Measurements from ENCODE around the gene ANAPC15. TPM values are rescaled to one million over a fixed set of nuclear protein-coding genes. Genes with fewer than 3 reads are reported as not detected.

The ANAPC15 gene
- polyA plus RNA-seq, 1 of the 3 experiments (the other 2 are of a cell fraction) = 92.3 TPM

GRCh38 chr11:72084965-72085364, 27.5 kb downstream of the ANAPC15 start (continued):
- TF ChIP-seq, protein P1, sequence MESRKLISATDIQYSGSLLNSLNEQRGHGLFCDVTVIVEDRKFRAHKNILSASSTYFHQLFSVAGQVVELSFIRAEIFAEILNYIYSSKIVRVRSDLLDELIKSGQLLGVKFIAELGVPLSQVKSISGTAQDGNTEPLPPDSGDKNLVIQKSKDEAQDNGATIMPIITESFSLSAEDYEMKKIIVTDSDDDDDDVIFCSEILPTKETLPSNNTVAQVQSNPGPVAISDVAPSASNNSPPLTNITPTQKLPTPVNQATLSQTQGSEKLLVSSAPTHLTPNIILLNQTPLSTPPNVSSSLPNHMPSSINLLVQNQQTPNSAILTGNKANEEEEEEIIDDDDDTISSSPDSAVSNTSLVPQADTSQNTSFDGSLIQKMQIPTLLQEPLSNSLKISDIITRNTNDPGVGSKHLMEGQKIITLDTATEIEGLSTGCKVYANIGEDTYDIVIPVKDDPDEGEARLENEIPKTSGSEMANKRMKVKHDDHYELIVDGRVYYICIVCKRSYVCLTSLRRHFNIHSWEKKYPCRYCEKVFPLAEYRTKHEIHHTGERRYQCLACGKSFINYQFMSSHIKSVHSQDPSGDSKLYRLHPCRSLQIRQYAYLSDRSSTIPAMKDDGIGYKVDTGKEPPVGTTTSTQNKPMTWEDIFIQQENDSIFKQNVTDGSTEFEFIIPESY (IDR thresholded peaks at IDR 0.05; ENCODE audit: borderline replicate concordance, low read depth) = no peak
- TF ChIP-seq SMC3 (IDR thresholded peaks at IDR 0.05; ENCODE audit: low read depth, low read length) (no peak), RFX5 (IDR thresholded peaks at IDR 0.05; ENCODE audit: low read length) (no peak), TEAD4 (IDR thresholded peaks at IDR 0.05; ENCODE audit: borderline replicate concordance, insufficient read depth) (no peak), SIN3A (IDR thresholded peaks at IDR 0.05; ENCODE audit: borderline replicate concordance, low read depth, low read length) (0 out of 2 replicates have a peak, but pooled peaks have one; percentile 15), RXRA (IDR thresholded peaks at IDR 0.05; ENCODE audit: borderline replicate concordance, low read depth) (no peak), FOXJ3 (CRISPR knock-in tag; IDR thresholded peaks at IDR 0.05) (no peak), EZH2phosphoT487 (IDR thresholded peaks at IDR 0.05; ENCODE audit: borderline replicate concordance, low read depth) (no peak), NRF1 (IDR thresholded peaks at IDR 0.05; ENCODE audit: low read depth, low read length) (no peak), RAD21 (IDR thresholded peaks at IDR 0.05; ENCODE audit: low read length) (no peak)
- TF ChIP-seq, protein P2, sequence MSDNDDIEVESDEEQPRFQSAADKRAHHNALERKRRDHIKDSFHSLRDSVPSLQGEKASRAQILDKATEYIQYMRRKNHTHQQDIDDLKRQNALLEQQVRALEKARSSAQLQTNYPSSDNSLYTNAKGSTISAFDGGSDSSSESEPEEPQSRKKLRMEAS (IDR thresholded peaks at IDR 0.05; ENCODE audit: low read depth) = no peak

GRCh38 chr11:72084076-72084475, 28.4 kb downstream of the ANAPC15 start:
- H3F3A ChIP-seq (replicated peaks; ENCODE audit: insufficient read depth) = peaks cover 3% of the 10 kb centered on the region
- no peak overlapping the region for H3K4me3 ChIP-seq (ENCODE audit: low read depth in 2 of 2, low read length in 1 of 2)
- H3K4me2 ChIP-seq = no peak overlapping the region
- no peak overlapping the region for H2AFZ ChIP-seq (ENCODE audit: low read depth)
- WGBS (ENCODE audit: low lambda C conversion rate) = 75% methylated on average over 4 of the region's 4 CpGs
- POLR2A ChIA-PET = interaction anchor here (0.6 to 1.6 kb wide), 3 partner anchors 36 to 160 kb away, joined by 4 to 5 read pairs (median 4); partner anchors contain the start of gene PHOX2A
- DNase-seq = no peak
- no peaks in the 10 kb centered on the region for H4K20me1 ChIP-seq (ENCODE audit: insufficient read depth)
- no peaks in the 10 kb centered on the region for H3K9me2 ChIP-seq
- H3K79me2 ChIP-seq (ENCODE audit: insufficient read depth) = peaks cover 11% of the 10 kb centered on the region
- peaks cover 0 to 33% of the 10 kb centered on the region in 2 experiments; a peak in 3 of 4 replicates for H3K4me1 ChIP-seq (ENCODE audit: control insufficient read depth in 1 of 2, insufficient read depth in 2 of 2, low read depth in 1 of 2, low read length in 1 of 2)
- CTCF ChIA-PET = interaction anchor here (1.2 to 7.8 kb wide), 7 partner anchors 16 to 349 kb away, joined by 3 to 99 read pairs (median 5); no protein-coding TSS in a partner anchor
- peaks cover 0 to 23% of the 10 kb centered on the region in 2 experiments for H3K36me3 ChIP-seq (replicated peaks in 1 of 2; ENCODE audit: control insufficient read depth in 1 of 2, insufficient read depth in 2 of 2, low read length in 1 of 2)
- peak overlapping the region in 1 of 2 experiments; percentile 44; a peak in 2 of 4 replicates for H3K27ac ChIP-seq (ENCODE audit: low read depth in 2 of 2, low read length in 1 of 2)
- TF ChIP-seq GABPA (IDR thresholded peaks at IDR 0.05; ENCODE audit: low read depth) (no peak), EP300 (IDR thresholded peaks at IDR 0.05; ENCODE audit: borderline replicate concordance in 1 of 2, low read depth in 1 of 2, low read length in 1 of 2) (peak in 1 of 2 experiments; percentile 18; a peak in 1 of 4 replicates), NFIC (IDR thresholded peaks at IDR 0.05; ENCODE audit: borderline replicate concordance) (no peak)
- H3K9me3 ChIP-seq = no peaks in the 10 kb centered on the region
- H3K27me3 ChIP-seq (ENCODE audit: insufficient read depth) = no peaks in the 10 kb centered on the region
- H3K9ac ChIP-seq = no peak overlapping the region
